IMR-90 (cell line): ENCODE data around the gene SMIM26. TPM values are rescaled to one million over a fixed set of nuclear protein-coding genes. Genes with fewer than 3 reads are reported as not detected.
A peak's percentile ranks its signal among the peaks of the same experiment; 100 is the strongest.

Experiments
- ATAC-seq: fragments of 200-7000 bp; cut with Tn5 transposase; 2 replicates; pipeline ENCODE4 v1.9.1; 2020; ENCODE audit warnings: low read depth, mild to moderate bottlenecking, moderate library complexity
- BruUV-seq: library from RNA; stranded (reverse); fragments of 400-500 nt; replicated peaks from 2 replicates; lab custom pipeline; 2021; lab: Mats Ljungman, UMichigan
- CTCF ChIA-PET: fragments of 300-600 bp; formaldehyde crosslinking; extraction: SDS; loops from one replicate; lab custom pipeline; 2021; ENCODE audit warnings: antibody characterized with exemption; lab: Yijun Ruan, JAX
- POLR2A ChIA-PET: fragments of 300-600 bp; sonication (Branson Sonifier 250); formaldehyde crosslinking; loops from one replicate; lab custom pipeline; 2022; ENCODE audit warnings: antibody characterized with exemption; ENCODE audit not compliant: unreplicated experiment; lab: Charles Lee
- DNase-seq: peaks from one replicate; pipeline ENCODE4 v3.0.0; 2013
- H2AFZ ChIP-seq: replicated peaks from 2 replicates; pipeline ENCODE3; 2013; ENCODE audit warnings: low read length, mild to moderate bottlenecking; ENCODE audit not compliant: poor library complexity
- H2AK5ac ChIP-seq: 2 replicates; pipeline ENCODE4 v1.6.1; 2013; ENCODE audit warnings: low read depth, low read length, inconsistent platforms
- H2AK9ac ChIP-seq: replicated peaks from 2 replicates; pipeline ENCODE3; 2013; ENCODE audit warnings: mild to moderate bottlenecking, low read depth, low read length, moderate library complexity; ENCODE audit not compliant: poor library complexity
- H2BK120ac ChIP-seq: 2 replicates; pipeline ENCODE4 v1.6.1; 2013; ENCODE audit warnings: low read depth, low read length, inconsistent platforms
- H2BK15ac ChIP-seq: 3 replicates; pipeline ENCODE4 v1.6.1; 2013; ENCODE audit warnings: low read depth, low read length, inconsistent platforms
- H2BK20ac ChIP-seq: 2 replicates; pipeline ENCODE4 v1.6.1; 2013; ENCODE audit warnings: low read depth, mild to moderate bottlenecking, inconsistent platforms, low read length, moderate library complexity
- H2BK5ac ChIP-seq: 2 replicates; pipeline ENCODE4 v1.6.1; 2013; ENCODE audit warnings: mild to moderate bottlenecking, low read depth, low read length, inconsistent platforms; ENCODE audit not compliant: poor library complexity, severe bottlenecking
- H3K14ac ChIP-seq: replicated peaks from 2 replicates; pipeline ENCODE4 v1.6.1; 2013; ENCODE audit warnings: low read depth, low read length, inconsistent platforms
- H3K18ac ChIP-seq: 2 replicates; pipeline ENCODE4 v1.6.1; 2013; ENCODE audit warnings: low read depth, low read length, control low read depth
- H3K23ac ChIP-seq: 2 replicates; pipeline ENCODE4 v1.6.1; 2013; ENCODE audit warnings: low read depth, low read length, inconsistent platforms
- H3K27ac ChIP-seq: 2 replicates; pipeline ENCODE4 v1.5.1; 2013; ENCODE audit warnings: mild to moderate bottlenecking, control low read depth, low read length; ENCODE audit not compliant: insufficient read depth
- H3K27me3 ChIP-seq: 2 replicates; pipeline ENCODE4 v1.6.1; 2013; ENCODE audit warnings: low read length; ENCODE audit not compliant: control insufficient read depth, insufficient read depth
- H3K36me3 ChIP-seq: 2 replicates; pipeline ENCODE4 v1.6.1; 2013; ENCODE audit warnings: low read length, mixed read lengths; ENCODE audit not compliant: control insufficient read depth, insufficient read depth
- H3K4ac ChIP-seq: 2 replicates; pipeline ENCODE4 v1.6.1; 2013; ENCODE audit warnings: low read depth, low read length, inconsistent platforms
- H3K4me1 ChIP-seq: 2 replicates; pipeline ENCODE4 v1.6.1; 2013; ENCODE audit warnings: low read length, mixed read lengths; ENCODE audit not compliant: control insufficient read depth, insufficient read depth
- H3K4me2 ChIP-seq: 2 replicates; pipeline ENCODE4 v1.6.1; 2013; ENCODE audit warnings: low read depth, mild to moderate bottlenecking, control low read depth, low read length, moderate library complexity
- H3K4me3 ChIP-seq: 2 replicates; pipeline ENCODE4 v1.5.1; 2013; ENCODE audit warnings: low read depth, mild to moderate bottlenecking, control low read depth, low read length, moderate library complexity; ENCODE audit not compliant: insufficient read depth
- H3K56ac ChIP-seq: 2 replicates; pipeline ENCODE4 v1.6.1; 2013; ENCODE audit warnings: low read length, inconsistent platforms; ENCODE audit not compliant: insufficient read depth; ENCODE audit errors: extremely low read depth
- H3K79me1 ChIP-seq, 2 experiments: 2 replicates each; pipeline ENCODE4 v1.6.1; 2013; ENCODE audit warnings: low read length in 2 of 2, inconsistent platforms in 1 of 2, low read depth in 1 of 2
- H3K9ac ChIP-seq: 2 replicates; pipeline ENCODE4 v1.6.1; 2013; ENCODE audit warnings: low read depth, low read length, control low read depth
- H3K9me1 ChIP-seq: 2 replicates; pipeline ENCODE4 v1.6.1; 2013; ENCODE audit warnings: low read length, inconsistent platforms; ENCODE audit not compliant: insufficient read depth
- H3K9me3 ChIP-seq: 2 replicates; pipeline ENCODE4 v1.6.1; 2013; ENCODE audit warnings: low read length; ENCODE audit not compliant: control insufficient read depth, insufficient read depth
- H4K20me1 ChIP-seq: 2 replicates; pipeline ENCODE4 v1.6.1; 2013; ENCODE audit warnings: low read length, inconsistent platforms; ENCODE audit not compliant: insufficient read depth
- H4K5ac ChIP-seq: 2 replicates; pipeline ENCODE4 v1.6.1; 2013; ENCODE audit warnings: mild to moderate bottlenecking, low read depth, low read length, control low read depth
- H4K8ac ChIP-seq, 2 experiments: 2 replicates each; pipeline ENCODE4 v1.6.1; 2013; ENCODE audit warnings: low read depth in 2 of 2, low read length in 2 of 2, control low read depth in 1 of 2, inconsistent platforms in 1 of 2
- H4K91ac ChIP-seq: 2 replicates; pipeline ENCODE4 v1.6.1; 2013; ENCODE audit warnings: low read depth, low read length, inconsistent platforms; ENCODE audit not compliant: insufficient read depth
- BHLHE40 ChIP-seq: fragments of 150-350 bp; IDR thresholded peaks from 2 replicates; pipeline ENCODE4 v1.6.1; 2016; ENCODE audit warnings: mild to moderate bottlenecking, low read depth, low read length
- CHD1 ChIP-seq: IDR thresholded peaks from 2 replicates; pipeline ENCODE4 v1.6.1; 2012; ENCODE audit warnings: low read depth, low read length, improper control_type of control experiment
- CTCF ChIP-seq: conservative IDR thresholded peaks from 2 replicates; pipeline ENCODE4 v1.5.1; 2012; ENCODE audit warnings: mild to moderate bottlenecking, low read depth, low read length, improper control_type of control experiment
- MAFK ChIP-seq: IDR thresholded peaks from 2 replicates; pipeline ENCODE4 v1.6.1; 2012; ENCODE audit warnings: low read depth, low read length, improper control_type of control experiment
- MXI1 ChIP-seq: IDR thresholded peaks from 2 replicates; pipeline ENCODE4 v1.6.1; 2012; ENCODE audit warnings: low read depth, mild to moderate bottlenecking, low read length, moderate library complexity, borderline replicate concordance
- SMC3 ChIP-seq: fragments of 150-350 bp; IDR thresholded peaks from 2 replicates; pipeline ENCODE4 v1.6.1; 2016; ENCODE audit warnings: low read depth, mild to moderate bottlenecking, antibody characterized with exemption, low read length, moderate library complexity
- WGBS, 2 experiments: methylation state at CpG; one replicate each; pipeline versions ENCODE4 v1.1.5 to v1.1.7; 2013; ENCODE audit warnings: missing lambda C conversion rate in 2 of 2; ENCODE audit not compliant: insufficient read length in 1 of 2; ENCODE audit errors: extremely low coverage in 2 of 2; 5-methylcytosine and 5-hydroxymethylcytosine counted together
- dilution Hi-C: fragments of 300-500 bp; cut with HindIII; formaldehyde crosslinking; loops from one replicate; pipeline ENCODE4 v1.14.3; 2018; ENCODE audit warnings: low sequenced_read_pairs; ENCODE audit not compliant: unreplicated experiment
- in situ Hi-C: fragments of 300-500 bp; cut with MboI; formaldehyde crosslinking; loops from 3 replicates; pipeline ENCODE4 v1.14.3; 2019; ENCODE audit warnings: low sequenced_read_pairs, inconsistent platforms, mixed read lengths
- intact Hi-C: fragments of 100-400 bp; cut with micrococcal nuclease; formaldehyde crosslinking; loops from 2 replicates; pipeline ENCODE4 v1.10.0; 2022
- polyA plus RNA-seq, 3 experiments: library from polyadenylated mRNA; depleted of rRNA; stranded (reverse); fragments of >200 nt; gene quantifications; 2 replicates each; pipeline ENCODE4 v1.2.3, GENCODE V29; 2012; ENCODE audit warnings: low replicate concordance in 1 of 3
- total RNA-seq: library from RNA; depleted of rRNA; stranded (reverse); fragments of >200 nt; gene quantifications from 2 replicates; pipeline ENCODE4 v1.2.3, GENCODE V29; 2012

SMIM26 gene
- total and polyA plus RNA-seq, 2 of the 4 experiments (the other 2 are of a cell fraction) = 42.8 to 45.7 TPM

- Histone ChIP-seq H2AFZ (no peak overlapping the region), H4K91ac (no peak overlapping the region), H3K14ac (no peak overlapping the region), H3K79me1 (peaks cover 1 to 4% of the 10 kb centered on the region in 2 experiments; a peak in 2 of 4 replicates), H3K4me3 (no peak overlapping the region), H2BK15ac (no peak overlapping the region), H2BK120ac (no peak overlapping the region), H4K5ac (no peak overlapping the region), H3K27me3 (no peaks in the 10 kb centered on the region), H3K4ac (no peak overlapping the region), H3K36me3 (peaks cover 40% of the 10 kb centered on the region), H3K9me3 (no peaks in the 10 kb centered on the region), H3K18ac (no peak overlapping the region), H4K20me1 (no peaks in the 10 kb centered on the region), H3K56ac (no peak overlapping the region), H3K9me1 (0 out of 2 replicates have a peak, but pooled peaks cover 5% of the 10 kb centered on the region), H2BK20ac (no peak overlapping the region), H3K27ac (no peak overlapping the region), H3K4me1 (no peaks in the 10 kb centered on the region), H4K8ac (no peak overlapping the region), H3K9ac (no peak overlapping the region), H2AK5ac (no peak overlapping the region), H3K4me2 (no peak overlapping the region), H2AK9ac (no peak overlapping the region), H3K23ac (no peak overlapping the region), H2BK5ac (no peak overlapping the region)
- no TSS peak for BruUV-seq
- ChIA-PET POLR2A (no interaction called here), CTCF (no interaction called here)
- dilution Hi-C loops (no loop called here), in situ Hi-C loops (loop anchor here (25.0 kb wide), 2 partner anchors 103 to 1503 kb away; no protein-coding TSS in a partner anchor), intact Hi-C loops (loop anchor here (10.0 kb wide), 1 partner anchor 59 kb away; no protein-coding TSS in a partner anchor)
- ATAC-seq = no peak
- no CpG with 5 or more reads among the region's 6 CpGs for WGBS, 2 experiments
- TF ChIP-seq SMC3 = no peak
- no peak for TF ChIP-seq BHLHE40
- TF ChIP-seq MXI1 = no peak
- no peak for TF ChIP-seq CTCF
- TF ChIP-seq MAFK = peak; percentile 73
- TF ChIP-seq CHD1 = no peak
- DNase-seq = no peak
Observed at GRCh38 chr20:18533978-18534644, 33.1 kb upstream of the SMIM26 start.
